ENCODE measurements around the gene RRAD. TPM values are rescaled to one million over a fixed set of nuclear protein-coding genes. Genes with fewer than 3 reads are reported as not detected.

The RRAD gene
- total and polyA plus RNA-seq, 2 donors = 0.85 to 13.3 TPM

GRCh38 chr16:66885491-66885890 is 39.8 kb downstream of the RRAD start:
- 96% methylated on average over 12 of the region's 12 CpGs for WGBS
- DNase-seq (ENCODE audit: low read depth in 6 of 9, low spot score in 9 of 9) = no peak
- no peaks in the 10 kb centered on the region for H3K9me3 ChIP-seq (ENCODE audit: control insufficient read depth in 2 of 2, insufficient read depth in 1 of 2, low read length in 1 of 2)
- no peak overlapping the region for H3K27ac ChIP-seq (ENCODE audit: low read depth in 1 of 2, low read length in 1 of 2)
- peaks cover 15 to 21% of the 10 kb centered on the region in 2 donors for H3K36me3 ChIP-seq (ENCODE audit: control insufficient read depth in 2 of 2, insufficient read depth in 2 of 2, low read length in 1 of 2)
- H3K4me3 ChIP-seq (ENCODE audit: low read length in 2 of 2) = no peak overlapping the region
- H3K4me1 ChIP-seq (ENCODE audit: control insufficient read depth in 2 of 2, insufficient read depth in 2 of 2, low read length in 2 of 2) = peaks cover 4 to 6% of the 10 kb centered on the region in 2 donors
- peaks cover 0 to 7% of the 10 kb centered on the region in 2 donors for H3K27me3 ChIP-seq (ENCODE audit: control insufficient read depth in 2 of 2, insufficient read depth in 1 of 2, low read length in 1 of 2)

GRCh38 chr16:66882702-66883101 is 42.6 kb downstream of the RRAD start:
- H3K4me1 ChIP-seq (ENCODE audit: control insufficient read depth in 2 of 2, insufficient read depth in 2 of 2, low read length in 2 of 2) = peaks cover 10 to 14% of the 10 kb centered on the region in 2 donors
- no peak overlapping the region for H3K27ac ChIP-seq (ENCODE audit: low read depth in 1 of 2, low read length in 1 of 2)
- H3K4me3 ChIP-seq (ENCODE audit: low read length in 2 of 2) = no peak overlapping the region
- H3K27me3 ChIP-seq (ENCODE audit: control insufficient read depth in 2 of 2, insufficient read depth in 1 of 2, low read length in 1 of 2) = peaks cover 0 to 9% of the 10 kb centered on the region in 2 donors
- WGBS = 98% methylated on average over 3 of the region's 3 CpGs
- H3K36me3 ChIP-seq (ENCODE audit: control insufficient read depth in 2 of 2, insufficient read depth in 2 of 2, low read length in 1 of 2) = peaks cover 15 to 21% of the 10 kb centered on the region in 2 donors
- no peaks in the 10 kb centered on the region for H3K9me3 ChIP-seq (ENCODE audit: control insufficient read depth in 2 of 2, insufficient read depth in 1 of 2, low read length in 1 of 2)
- no peak for DNase-seq (ENCODE audit: low read depth in 6 of 9, low spot score in 9 of 9)

- Histone ChIP-seq H3K4me3 (ENCODE audit: low read length in 2 of 2) (no peak overlapping the region), H3K27ac (ENCODE audit: low read depth in 1 of 2, low read length in 1 of 2) (no peak overlapping the region), H3K27me3 (ENCODE audit: control insufficient read depth in 2 of 2, insufficient read depth in 1 of 2, low read length in 1 of 2) (peaks cover 0 to 9% of the 10 kb centered on the region in 2 donors), H3K4me1 (ENCODE audit: control insufficient read depth in 2 of 2, insufficient read depth in 2 of 2, low read length in 2 of 2) (peaks cover 10 to 14% of the 10 kb centered on the region in 2 donors), H3K36me3 (ENCODE audit: control insufficient read depth in 2 of 2, insufficient read depth in 2 of 2, low read length in 1 of 2) (peaks cover 15 to 19% of the 10 kb centered on the region in 2 donors), H3K9me3 (ENCODE audit: control insufficient read depth in 2 of 2, insufficient read depth in 1 of 2, low read length in 1 of 2) (no peaks in the 10 kb centered on the region)
- 97% methylated on average over 8 of the region's 8 CpGs for WGBS
- no peak for DNase-seq (ENCODE audit: low read depth in 6 of 9, low spot score in 9 of 9)
Measured at GRCh38 chr16:66881964-66882508, 43.3 kb downstream of the RRAD start.

- Histone ChIP-seq H3K36me3 (ENCODE audit: control insufficient read depth in 2 of 2, insufficient read depth in 2 of 2, low read length in 1 of 2) (peaks cover 15 to 19% of the 10 kb centered on the region in 2 donors), H3K4me1 (ENCODE audit: control insufficient read depth in 2 of 2, insufficient read depth in 2 of 2, low read length in 2 of 2) (peaks cover 10 to 14% of the 10 kb centered on the region in 2 donors), H3K27me3 (ENCODE audit: control insufficient read depth in 2 of 2, insufficient read depth in 1 of 2, low read length in 1 of 2) (peaks cover 0 to 9% of the 10 kb centered on the region in 2 donors), H3K4me3 (ENCODE audit: low read length in 2 of 2) (no peak overlapping the region), H3K9me3 (ENCODE audit: control insufficient read depth in 2 of 2, insufficient read depth in 1 of 2, low read length in 1 of 2) (no peaks in the 10 kb centered on the region), H3K27ac (ENCODE audit: low read depth in 1 of 2, low read length in 1 of 2) (no peak overlapping the region)
- DNase-seq (ENCODE audit: low read depth in 6 of 9, low spot score in 9 of 9) = no peak
- WGBS = 96% methylated on average over 2 of the region's 2 CpGs
Measured at GRCh38 chr16:66881560-66881959, 43.8 kb downstream of the RRAD start.

GRCh38 chr16:66881014-66881417 is 44.3 kb downstream of the RRAD start:
- H3K27ac ChIP-seq (ENCODE audit: low read depth in 1 of 2, low read length in 1 of 2) = no peak overlapping the region
- no peaks in the 10 kb centered on the region for H3K9me3 ChIP-seq (ENCODE audit: control insufficient read depth in 2 of 2, insufficient read depth in 1 of 2, low read length in 1 of 2)
- H3K36me3 ChIP-seq (ENCODE audit: control insufficient read depth in 2 of 2, insufficient read depth in 2 of 2, low read length in 1 of 2) = peaks cover 15 to 18% of the 10 kb centered on the region in 2 donors
- peaks cover 10 to 14% of the 10 kb centered on the region in 2 donors for H3K4me1 ChIP-seq (ENCODE audit: control insufficient read depth in 2 of 2, insufficient read depth in 2 of 2, low read length in 2 of 2)
- WGBS = 5% methylated on average over 23 of the region's 23 CpGs
- peak in 1 of 9 donors; percentile 30 for DNase-seq (ENCODE audit: low read depth in 6 of 9, low spot score in 9 of 9)
- H3K4me3 ChIP-seq (ENCODE audit: low read length in 2 of 2) = peak overlapping the region; percentile 67 to 81
- H3K27me3 ChIP-seq (ENCODE audit: control insufficient read depth in 2 of 2, insufficient read depth in 1 of 2, low read length in 1 of 2) = peaks cover 0 to 9% of the 10 kb centered on the region in 2 donors

- DNase-seq (ENCODE audit: low read depth in 6 of 9, low spot score in 9 of 9) = peak; percentile 77 to 97 (median 89)
- H3K27ac ChIP-seq (ENCODE audit: low read depth in 1 of 2, low read length in 1 of 2) = no peak within 1 kb of the TSS
- under 1% methylated on average over 58 of the region's 58 CpGs for WGBS
Measured at GRCh38 chr16:66880288-66881013, 44.9 kb downstream of the RRAD start, which contains the start of gene PDP2. Gene PDP2, plus strand, starts transcription at chr16:66880515. Its CDS starts 3,770 bp downstream, at chr16:66884285.

GRCh38 chr16:66878067-66878466 is 47.3 kb downstream of the RRAD start:
- H3K4me1 ChIP-seq (ENCODE audit: control insufficient read depth in 2 of 2, insufficient read depth in 2 of 2, low read length in 2 of 2) = peaks cover 10 to 18% of the 10 kb centered on the region in 2 donors
- H3K27ac ChIP-seq (ENCODE audit: low read depth in 1 of 2, low read length in 1 of 2) = no peak overlapping the region
- 26% methylated on average over 5 of the region's 5 CpGs for WGBS
- DNase-seq (ENCODE audit: low read depth in 6 of 9, low spot score in 9 of 9) = no peak
- H3K4me3 ChIP-seq (ENCODE audit: low read length in 2 of 2) = no peak overlapping the region
- peaks cover 0 to 12% of the 10 kb centered on the region in 2 donors for H3K27me3 ChIP-seq (ENCODE audit: control insufficient read depth in 2 of 2, insufficient read depth in 1 of 2, low read length in 1 of 2)
- no peaks in the 10 kb centered on the region for H3K9me3 ChIP-seq (ENCODE audit: control insufficient read depth in 2 of 2, insufficient read depth in 1 of 2, low read length in 1 of 2)
- no peaks in the 10 kb centered on the region for H3K36me3 ChIP-seq (ENCODE audit: control insufficient read depth in 2 of 2, insufficient read depth in 2 of 2, low read length in 1 of 2)

More at GRCh38 chr16:66880288-66881013, 44.9 kb downstream of the RRAD start, which contains the start of gene PDP2:
- Histone ChIP-seq H3K4me3 (ENCODE audit: low read length in 2 of 2) (peak within 1 kb of the TSS; percentile 67 to 81), H3K36me3 (ENCODE audit: control insufficient read depth in 2 of 2, insufficient read depth in 2 of 2, low read length in 1 of 2) (peaks cover 13 to 14% of the 10 kb centered on the region in 2 donors), H3K4me1 (ENCODE audit: control insufficient read depth in 2 of 2, insufficient read depth in 2 of 2, low read length in 2 of 2) (peaks cover 10 to 14% of the 10 kb centered on the region in 2 donors), H3K27me3 (ENCODE audit: control insufficient read depth in 2 of 2, insufficient read depth in 1 of 2, low read length in 1 of 2) (peaks cover 0 to 9% of the 10 kb centered on the region in 2 donors), H3K9me3 (ENCODE audit: control insufficient read depth in 2 of 2, insufficient read depth in 1 of 2, low read length in 1 of 2) (no peaks in the 10 kb centered on the region)

GRCh38 chr16:66874079-66874775 is 51.1 kb downstream of the RRAD start:
- Histone ChIP-seq H3K4me1 (ENCODE audit: control insufficient read depth in 2 of 2, insufficient read depth in 2 of 2, low read length in 2 of 2) (peaks cover 0 to 11% of the 10 kb centered on the region in 2 donors), H3K9me3 (ENCODE audit: control insufficient read depth in 2 of 2, insufficient read depth in 1 of 2, low read length in 1 of 2) (no peaks in the 10 kb centered on the region), H3K36me3 (ENCODE audit: control insufficient read depth in 2 of 2, insufficient read depth in 2 of 2, low read length in 1 of 2) (no peaks in the 10 kb centered on the region), H3K4me3 (ENCODE audit: low read length in 2 of 2) (no peak overlapping the region), H3K27ac (ENCODE audit: low read depth in 1 of 2, low read length in 1 of 2) (no peak overlapping the region), H3K27me3 (ENCODE audit: control insufficient read depth in 2 of 2, insufficient read depth in 1 of 2, low read length in 1 of 2) (peaks cover 0 to 14% of the 10 kb centered on the region in 2 donors)
- no peak for DNase-seq (ENCODE audit: low read depth in 6 of 9, low spot score in 9 of 9)
- whole genome bisulfite sequencing = 94% methylated on average over 1 of the region's 1 CpG

- H3K27ac ChIP-seq (ENCODE audit: low read depth in 1 of 2, low read length in 1 of 2) = no peak overlapping the region
- H3K4me3 ChIP-seq (ENCODE audit: low read length in 2 of 2) = no peak overlapping the region
Measured at GRCh38 chr16:66873685-66874055, 51.7 kb downstream of the RRAD start.

More at GRCh38 chr16:66873685-66874055, 51.7 kb downstream of the RRAD start:
- Histone ChIP-seq H3K27me3 (ENCODE audit: control insufficient read depth in 2 of 2, insufficient read depth in 1 of 2, low read length in 1 of 2) (peaks cover 0 to 14% of the 10 kb centered on the region in 2 donors), H3K4me1 (ENCODE audit: control insufficient read depth in 2 of 2, insufficient read depth in 2 of 2, low read length in 2 of 2) (peaks cover 0 to 11% of the 10 kb centered on the region in 2 donors), H3K9me3 (ENCODE audit: control insufficient read depth in 2 of 2, insufficient read depth in 1 of 2, low read length in 1 of 2) (no peaks in the 10 kb centered on the region), H3K36me3 (ENCODE audit: control insufficient read depth in 2 of 2, insufficient read depth in 2 of 2, low read length in 1 of 2) (no peaks in the 10 kb centered on the region)
- no peak for DNase-seq (ENCODE audit: low read depth in 6 of 9, low spot score in 9 of 9)
